HepG2 (cell line): ENCODE results near the gene CYSRT1. TPM values are rescaled to one million over a fixed set of nuclear protein-coding genes. Genes with fewer than 3 reads are reported as not detected.

Source experiments
- ARHGAP35 ChIP-seq: sonication (generic); formaldehyde crosslinking; IDR thresholded peaks from 2 replicates; pipeline ENCODE4 v1.9.0; 2022; ENCODE audit warnings: mild to moderate bottlenecking, inconsistent platforms, moderate library complexity, missing genetic modification reagents, borderline replicate concordance
- EP300 ChIP-seq, 3 experiments: sonication (generic) in 1 of 3; formaldehyde crosslinking in 1 of 3; IDR thresholded peaks; 2 replicates each; pipeline versions ENCODE4 v1.5.1 to v1.6.1; 2011 to 2020; ENCODE audit warnings: low read depth in 2 of 3, low read length in 2 of 3, borderline replicate concordance in 1 of 3, improper control_type of control experiment in 1 of 3, mild to moderate bottlenecking in 1 of 3, missing genetic modification reagents in 1 of 3, moderate library complexity in 1 of 3
- HDAC1 ChIP-seq: sonication (generic); formaldehyde crosslinking; IDR thresholded peaks from 2 replicates; pipeline ENCODE4 v1.5.1; 2020; ENCODE audit warnings: mild to moderate bottlenecking, missing genetic modification reagents
- HNF4A ChIP-seq: sonication (generic); formaldehyde crosslinking; IDR thresholded peaks from 2 replicates; pipeline ENCODE4 v1.4.0; 2020; ENCODE audit warnings: missing genetic modification reagents
- HNRNPLL ChIP-seq: fragments of 200-400 bp; formaldehyde crosslinking; IDR thresholded peaks from 2 replicates; pipeline ENCODE4 v1.6.1; 2017; ENCODE audit warnings: mild to moderate bottlenecking, low read depth, low read length; ENCODE audit not compliant: poor library complexity, severe bottlenecking
- KMT2A ChIP-seq: sonication (generic); formaldehyde crosslinking; IDR thresholded peaks from 2 replicates; pipeline ENCODE4 v1.4.0; 2020; ENCODE audit warnings: missing genetic modification reagents
- KMT2B ChIP-seq: IDR thresholded peaks from 2 replicates; pipeline ENCODE4 v1.6.1; 2016; ENCODE audit warnings: missing genetic modification reagents, missing compliant biosample characterization
- MED13 ChIP-seq: sonication (generic); formaldehyde crosslinking; IDR thresholded peaks from 2 replicates; pipeline ENCODE4 v1.5.0; 2020; ENCODE audit warnings: missing genetic modification reagents
- NCOA1 ChIP-seq: sonication (generic); formaldehyde crosslinking; IDR thresholded peaks from 2 replicates; pipeline ENCODE4 v1.9.0; 2021; ENCODE audit warnings: missing genetic modification reagents
- PAXIP1 ChIP-seq: sonication (generic); formaldehyde crosslinking; conservative IDR thresholded peaks from 2 replicates; pipeline ENCODE4 v1.4.0; 2020; ENCODE audit warnings: mild to moderate bottlenecking, missing genetic modification reagents, moderate library complexity
- PHF20 ChIP-seq: sonication (generic); formaldehyde crosslinking; IDR thresholded peaks from 2 replicates; pipeline ENCODE4 v1.5.0; 2020; ENCODE audit warnings: mild to moderate bottlenecking, missing genetic modification reagents
- POGK ChIP-seq: sonication (generic); formaldehyde crosslinking; conservative IDR thresholded peaks from 2 replicates; pipeline ENCODE4 v1.8.0; 2022; ENCODE audit warnings: mild to moderate bottlenecking, moderate library complexity, missing genetic modification reagents
- SMC3 ChIP-seq: IDR thresholded peaks from 2 replicates; pipeline ENCODE4 v1.6.1; 2011; ENCODE audit warnings: low read length, improper control_type of control experiment
- SNAPC2 ChIP-seq: sonication (generic); formaldehyde crosslinking; IDR thresholded peaks from 2 replicates; pipeline ENCODE4 v1.8.1; 2022; ENCODE audit warnings: mild to moderate bottlenecking, missing genetic modification reagents
- SP5 ChIP-seq: IDR thresholded peaks from 2 replicates; pipeline ENCODE4 v1.6.1; 2016; ENCODE audit warnings: low read depth, borderline replicate concordance
- ZNF292 ChIP-seq: sonication (generic); formaldehyde crosslinking; IDR thresholded peaks from 2 replicates; pipeline ENCODE4 v1.8.1; 2022; ENCODE audit warnings: mild to moderate bottlenecking, low read depth, missing genetic modification reagents, borderline replicate concordance
- ZNF563 ChIP-seq: sonication (generic); formaldehyde crosslinking; IDR thresholded peaks from 2 replicates; pipeline ENCODE4 v1.8.0; 2022; ENCODE audit warnings: mild to moderate bottlenecking, moderate library complexity, missing genetic modification reagents
- ZNF766 ChIP-seq: sonication (generic); formaldehyde crosslinking; IDR thresholded peaks from 2 replicates; pipeline ENCODE4 v1.5.0; 2020; ENCODE audit warnings: missing genetic modification reagents, borderline replicate concordance
- ZNF780A ChIP-seq: sonication (generic); formaldehyde crosslinking; IDR thresholded peaks from 2 replicates; pipeline ENCODE4 v1.8.0; 2022; ENCODE audit warnings: mild to moderate bottlenecking, missing genetic modification reagents, moderate library complexity
- polyA plus RNA-seq, 8 experiments: library from polyadenylated mRNA; depleted of rRNA in 3 of 8; stranded (reverse) in 7 of 8; unstranded in 1 of 8; fragments of >200 nt; fragmentation: Illumina TruSeq in 4 of 8; extraction: Trizol in 4 of 8; gene quantifications; 2 replicates each; pipeline versions ENCODE4 v1.2.1 to v1.2.3, GENCODE V29; 2011 to 2016; ENCODE audit warnings: low read depth in 4 of 8, missing spikeins in 1 of 8, mixed read lengths in 1 of 8; ENCODE audit not compliant: insufficient read depth in 1 of 8
- total RNA-seq, 5 experiments: library from RNA; depleted of rRNA; stranded (reverse); fragments of >200 nt; fragmentation: Illumina TruSeq; extraction: Trizol; gene quantifications; 2 replicates each; pipeline ENCODE4 v1.2.3, GENCODE V29; 2016; ENCODE audit warnings: low read depth in 1 of 5
- TF ChIP-seq, protein P1 (sequence below): sonication (generic); formaldehyde crosslinking; IDR thresholded peaks from 2 replicates; pipeline ENCODE4 v1.4.0; 2020; ENCODE audit warnings: missing genetic modification reagents
- TF ChIP-seq, protein P2 (sequence below): sonication (generic); formaldehyde crosslinking; IDR thresholded peaks from 2 replicates; pipeline ENCODE4 v1.4.0; 2020; ENCODE audit warnings: mild to moderate bottlenecking, missing genetic modification reagents

The CYSRT1 gene
- total and polyA plus RNA-seq, 2 of the 13 experiments (the other 11 are each of a cell fraction or from before 2014, with no cell fraction given), result 1.5 to 2.1 TPM

GRCh38 chr9:137188490-137189296 lies 36.3 kb upstream of the CYSRT1 start, which contains the start of the genes ANAPC2 and SSNA1 (continued):
- TF ChIP-seq PAXIP1 (CRISPR knock-in tag) (peak; percentile 12; the same call in 1 of the 2 replicates), NCOA1 (peak; percentile 93; the same call in 1 of the 2 replicates), EP300 (IDR thresholded peaks at IDR 0.05; ENCODE audit: low read depth in 2 of 2, low read length in 2 of 2) (peak in 1 of 2 experiments; percentile 18; a peak in 1 of 4 replicates), EP300 (CRISPR knock-in tag; IDR thresholded peaks at IDR 0.05; ENCODE audit: borderline replicate concordance) (peak; percentile 71; the same call in 1 of the 2 replicates), KMT2A (peak; percentile 89), HNF4A (CRISPR knock-in tag) (0 out of 2 replicates have a peak, but pooled peaks have one; percentile 11), HNRNPLL (peak; percentile 77), HDAC1 (CRISPR knock-in tag) (peak; percentile 100), ZNF780A (CRISPR knock-in tag) (0 out of 2 replicates have a peak, but pooled peaks have one; percentile 39), ZNF766 (CRISPR knock-in tag) (peak; percentile 45; the same call in 1 of the 2 replicates), ZNF563 (peak; percentile 74), MED13 (peak; percentile 73; the same call in 1 of the 2 replicates), ZNF292 (CRISPR knock-in tag) (no peak), POGK (peak; percentile 94), PHF20 (CRISPR knock-in tag) (peak; percentile 100), ARHGAP35 (CRISPR knock-in tag) (0 out of 2 replicates have a peak, but pooled peaks have one; percentile 59), SP5 (CRISPR knock-in tag) (peak; percentile 20; the same call in 1 of the 2 replicates), SMC3 (peak; percentile 30; the same call in 1 of the 2 replicates), KMT2B (CRISPR knock-in tag) (peak; percentile 94), SNAPC2 (CRISPR knock-in tag) (no peak)
- TF ChIP-seq, protein P1, sequence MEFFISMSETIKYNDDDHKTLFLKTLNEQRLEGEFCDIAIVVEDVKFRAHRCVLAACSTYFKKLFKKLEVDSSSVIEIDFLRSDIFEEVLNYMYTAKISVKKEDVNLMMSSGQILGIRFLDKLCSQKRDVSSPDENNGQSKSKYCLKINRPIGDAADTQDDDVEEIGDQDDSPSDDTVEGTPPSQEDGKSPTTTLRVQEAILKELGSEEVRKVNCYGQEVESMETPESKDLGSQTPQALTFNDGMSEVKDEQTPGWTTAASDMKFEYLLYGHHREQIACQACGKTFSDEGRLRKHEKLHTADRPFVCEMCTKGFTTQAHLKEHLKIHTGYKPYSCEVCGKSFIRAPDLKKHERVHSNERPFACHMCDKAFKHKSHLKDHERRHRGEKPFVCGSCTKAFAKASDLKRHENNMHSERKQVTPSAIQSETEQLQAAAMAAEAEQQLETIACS (CRISPR knock-in tag), result peak; percentile 59; the same call in 1 of the 2 replicates
- TF ChIP-seq, protein P2, sequence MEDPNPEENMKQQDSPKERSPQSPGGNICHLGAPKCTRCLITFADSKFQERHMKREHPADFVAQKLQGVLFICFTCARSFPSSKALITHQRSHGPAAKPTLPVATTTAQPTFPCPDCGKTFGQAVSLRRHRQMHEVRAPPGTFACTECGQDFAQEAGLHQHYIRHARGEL (CRISPR knock-in tag), result peak; percentile 69; the same call in 1 of the 2 replicates
